Mucosa of descending colon (tissue), 3 donors: ENCODE measurements around the gene JMJD4. TPM values are rescaled to one million over a fixed set of nuclear protein-coding genes. Genes with fewer than 3 reads are reported as not detected.

Experiments used
- ATAC-seq: fragments of 200-7000 bp; cut with Tn5 transposase; one replicate; pipeline ENCODE4 v1.9.1; 2020; ENCODE audit warnings: mild to moderate bottlenecking, moderate library complexity
- DNase-seq, 3 donors: peaks; one replicate each; pipeline ENCODE4 v3.0.0-alpha.2; 2020
- H3K36me3 ChIP-seq: fragments of 200-600 bp; one replicate; pipeline ENCODE4 v1.8.0; 2021; ENCODE audit warnings: low read depth, mild to moderate bottlenecking
- H3K4me1 ChIP-seq: fragments of 200-600 bp; one replicate; pipeline ENCODE4 v1.8.0; 2021; ENCODE audit warnings: low read depth, mild to moderate bottlenecking
- H3K4me3 ChIP-seq: fragments of 200-600 bp; one replicate; pipeline ENCODE4 v1.8.0; 2021; ENCODE audit warnings: mild to moderate bottlenecking
- H3K9me3 ChIP-seq: fragments of 200-600 bp; one replicate; pipeline ENCODE4 v1.8.0; 2021; ENCODE audit warnings: mild to moderate bottlenecking
- intact Hi-C, 2 donors: fragments of 100-400 bp; cut with DNase I in 1 of 2; cut with micrococcal nuclease in 1 of 2; formaldehyde crosslinking; loops; one replicate each; pipeline versions ENCODE4 v1.11.0 to v1.11.1; 2022; cut with DNase I, micrococcal nuclease
- total RNA-seq, 3 donors: library from RNA; stranded (reverse); fragmentation: NEBNext Ultra II Directional in 2 of 3; extraction: Animal tissue kit (Norgen Biotek cat#: 25700) in 2 of 3; gene quantifications; one replicate each; pipeline versions ENCODE4 v1.2.1 to v1.2.4, GENCODE V29; 2021 to 2023
- TF ChIP-seq, protein P1 (sequence below): fragments of 200-600 bp; IDR thresholded peaks from one replicate; pipeline ENCODE4 v1.8.0; 2022; ENCODE audit warnings: antibody characterized with exemption, mild to moderate bottlenecking
- donor health status: DM: no; HTN: no; CAD: no; lungs with moderate emphysema.
- donor health status: DM: no; HTN: no; CAD: no.
- donor health status: DM: no; HTN: yes; CAD: no.

Gene JMJD4
- total RNA-seq, 3 donors from 2014 or later = 12.3 to 18.1 (median 13.8) TPM

DNA sequence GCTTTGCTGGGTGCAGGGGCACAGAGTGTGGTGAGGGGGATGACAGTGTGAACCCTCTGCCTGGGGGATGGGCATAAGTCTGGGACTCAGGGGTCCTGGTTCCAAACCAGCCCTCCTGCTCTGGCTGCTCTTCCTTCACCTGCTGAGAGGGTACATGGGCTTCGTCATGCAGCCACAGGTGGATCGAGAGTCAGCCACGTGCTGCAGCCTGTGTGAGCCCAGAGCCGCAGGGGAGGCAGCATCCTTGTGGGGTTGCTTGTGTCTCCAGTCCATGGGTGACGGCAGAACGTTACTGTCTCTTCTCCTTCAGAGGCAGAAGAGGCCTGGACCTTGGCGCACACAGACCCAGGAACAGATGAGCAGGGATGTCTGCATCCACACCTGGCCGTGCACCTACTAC lies 12.3 kb upstream of the JMJD4 start:
- DNase-seq = peak in 1 of 3 donors; percentile 29
- intact Hi-C loops = no loop called here
- ATAC-seq = no peak
- Histone ChIP-seq H3K4me1 (peaks cover 9% of the 10 kb centered on the region), H3K36me3 (no peaks in the 10 kb centered on the region), H3K4me3 (no peak overlapping the region), H3K9me3 (no peaks in the 10 kb centered on the region)
- TF ChIP-seq, protein P1, sequence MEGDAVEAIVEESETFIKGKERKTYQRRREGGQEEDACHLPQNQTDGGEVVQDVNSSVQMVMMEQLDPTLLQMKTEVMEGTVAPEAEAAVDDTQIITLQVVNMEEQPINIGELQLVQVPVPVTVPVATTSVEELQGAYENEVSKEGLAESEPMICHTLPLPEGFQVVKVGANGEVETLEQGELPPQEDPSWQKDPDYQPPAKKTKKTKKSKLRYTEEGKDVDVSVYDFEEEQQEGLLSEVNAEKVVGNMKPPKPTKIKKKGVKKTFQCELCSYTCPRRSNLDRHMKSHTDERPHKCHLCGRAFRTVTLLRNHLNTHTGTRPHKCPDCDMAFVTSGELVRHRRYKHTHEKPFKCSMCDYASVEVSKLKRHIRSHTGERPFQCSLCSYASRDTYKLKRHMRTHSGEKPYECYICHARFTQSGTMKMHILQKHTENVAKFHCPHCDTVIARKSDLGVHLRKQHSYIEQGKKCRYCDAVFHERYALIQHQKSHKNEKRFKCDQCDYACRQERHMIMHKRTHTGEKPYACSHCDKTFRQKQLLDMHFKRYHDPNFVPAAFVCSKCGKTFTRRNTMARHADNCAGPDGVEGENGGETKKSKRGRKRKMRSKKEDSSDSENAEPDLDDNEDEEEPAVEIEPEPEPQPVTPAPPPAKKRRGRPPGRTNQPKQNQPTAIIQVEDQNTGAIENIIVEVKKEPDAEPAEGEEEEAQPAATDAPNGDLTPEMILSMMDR = no peak

GRCh38 chr1:227746676-227747075 lies 11.6 kb upstream of the JMJD4 start:
- DNase-seq = no peak
- H3K4me1 ChIP-seq = peaks cover 9% of the 10 kb centered on the region
- H3K9me3 ChIP-seq = no peaks in the 10 kb centered on the region
- no peaks in the 10 kb centered on the region for H3K36me3 ChIP-seq
- TF ChIP-seq, protein P1 = no peak
- no peak overlapping the region for H3K4me3 ChIP-seq
- intact Hi-C loops = no loop called here
- no peak for ATAC-seq

GRCh38 chr1:227745568-227746265 lies 10.6 kb upstream of the JMJD4 start:
- DNase-seq = no peak
- intact Hi-C loops = no loop called here
- TF ChIP-seq, protein P1 = no peak
- H3K4me1 ChIP-seq = peaks cover 9% of the 10 kb centered on the region
- no peak for ATAC-seq
- H3K9me3 ChIP-seq = no peaks in the 10 kb centered on the region
- no peak overlapping the region for H3K4me3 ChIP-seq
- H3K36me3 ChIP-seq = no peaks in the 10 kb centered on the region

DNA sequence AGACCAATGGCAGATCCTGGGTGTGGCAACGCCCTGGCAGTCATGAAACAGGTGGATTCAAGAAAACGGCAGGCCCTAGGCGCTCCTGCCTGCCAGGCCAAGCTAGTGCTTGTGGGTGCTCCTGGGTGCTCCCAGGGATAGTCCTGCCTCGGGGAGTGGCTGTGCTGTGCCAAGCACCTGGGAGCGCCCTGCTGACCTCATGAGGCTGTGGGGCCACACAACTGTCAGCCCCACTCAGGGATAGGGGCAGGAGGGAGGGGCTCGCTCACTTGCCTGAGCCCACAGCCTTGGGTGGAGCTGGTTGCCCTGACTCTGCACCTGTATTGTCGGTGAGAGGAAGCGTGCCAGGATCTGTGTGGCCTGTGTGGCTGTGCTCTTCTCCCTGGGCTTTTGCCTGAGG lies 9.6 kb upstream of the JMJD4 start:
- Histone ChIP-seq H3K9me3 (no peaks in the 10 kb centered on the region), H3K4me1 (peaks cover 9% of the 10 kb centered on the region), H3K4me3 (no peak overlapping the region), H3K36me3 (no peaks in the 10 kb centered on the region)
- TF ChIP-seq, protein P1 = no peak
- intact Hi-C loops = no loop called here
- DNase-seq = peak; percentile 50 to 71 (median 58)
- peak; percentile 85 for ATAC-seq

GRCh38 chr1:227742738-227743715 lies 7.9 kb upstream of the JMJD4 start:
- Histone ChIP-seq H3K4me1 (peaks cover 5% of the 10 kb centered on the region), H3K9me3 (no peaks in the 10 kb centered on the region), H3K4me3 (no peak overlapping the region), H3K36me3 (no peaks in the 10 kb centered on the region)
- DNase-seq (no peak), ATAC-seq (no peak)
- intact Hi-C loops = no loop called here
- TF ChIP-seq, protein P1 = no peak
